ENCODE results near the gene IFT57.
"Not testable (repeated sequence)": the region's sequence is repeated elsewhere in the genome, so short reads cannot be mapped to it uniquely, and the experiment has no call there.

IFT57 gene

GRCh38 chr3:108221911-108222852, at the start of gene IFT57:
TSS of gene IFT57 (minus strand) at chr3:108222424. CDS start at chr3:108222322, 102 bp downstream.
- peak; percentile 91 to 98 for DNase-seq

DNA sequence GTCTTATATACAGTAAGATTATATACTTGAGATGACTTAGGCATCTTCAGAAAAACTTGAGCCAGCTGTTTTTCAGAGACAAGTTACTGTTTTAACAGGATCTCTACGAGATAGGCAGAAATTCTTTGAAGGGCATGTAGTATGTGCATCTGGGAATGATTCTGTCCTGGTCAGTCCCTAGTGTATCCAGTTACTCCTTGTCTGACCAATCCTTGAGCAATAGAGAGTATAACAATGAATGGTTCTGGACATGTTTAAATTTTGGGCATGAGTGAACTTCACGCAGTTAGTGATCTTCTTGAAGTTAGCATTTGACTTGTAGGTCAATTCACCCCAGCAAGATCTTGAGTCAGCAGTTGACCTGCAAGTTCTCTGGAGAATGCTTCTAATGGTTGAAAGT, 49.4 kb upstream of the IFT57 start:
- DNase-seq, result no peak

- DNase-seq, result not testable (repeated sequence)
These were observed 46.0 kb upstream of the IFT57 start for GRCh38 chr3:108268235-108268634.

DNA sequence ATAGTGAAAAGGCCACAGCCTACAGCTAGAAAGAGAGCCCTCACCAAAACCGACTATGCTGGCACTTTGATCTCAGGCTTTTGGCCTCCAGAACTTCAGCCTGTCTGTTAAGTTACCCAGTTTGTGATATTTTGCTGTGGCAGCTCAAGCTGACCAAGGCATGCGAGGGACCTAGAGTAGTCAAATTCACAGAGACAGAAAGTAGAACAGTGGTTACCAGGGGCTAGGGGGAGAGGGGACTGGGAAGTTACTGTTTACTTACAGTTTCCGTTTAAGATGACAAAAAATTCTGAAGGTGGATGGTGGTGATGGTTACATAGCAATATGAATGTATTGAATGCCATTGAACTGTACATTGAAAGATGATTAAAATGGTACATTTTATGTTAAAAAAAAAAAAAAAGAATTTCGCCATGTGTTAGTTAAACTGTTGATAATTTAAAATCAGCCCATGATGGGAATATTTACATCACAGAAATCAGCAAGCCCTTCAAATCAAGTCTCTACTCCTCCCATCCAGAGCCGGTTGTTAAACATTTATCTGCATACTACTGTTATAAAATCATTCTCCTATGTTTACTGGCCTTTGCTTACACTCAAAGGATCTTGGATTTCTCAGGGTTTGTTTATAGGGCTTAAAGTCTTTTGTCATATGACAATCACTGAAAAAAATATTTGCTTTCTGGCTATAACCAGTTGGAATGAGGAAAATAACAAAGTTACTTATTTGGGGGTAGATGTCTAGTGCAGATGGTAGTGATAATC, 42.5 kb upstream of the IFT57 start:
- DNase-seq, result not testable (repeated sequence)

- DNase-seq, result no peak
These were observed 32.9 kb upstream of the IFT57 start for GRCh38 chr3:108255131-108255530.

GRCh38 chr3:108251844-108252243, 29.6 kb upstream of the IFT57 start:
- no peak for DNase-seq

- no peak for DNase-seq
These were observed 29.0 kb upstream of the IFT57 start for GRCh38 chr3:108251265-108251664.

- DNase-seq, result no peak
These were observed 28.4 kb upstream of the IFT57 start for GRCh38 chr3:108250626-108251025.

DNA sequence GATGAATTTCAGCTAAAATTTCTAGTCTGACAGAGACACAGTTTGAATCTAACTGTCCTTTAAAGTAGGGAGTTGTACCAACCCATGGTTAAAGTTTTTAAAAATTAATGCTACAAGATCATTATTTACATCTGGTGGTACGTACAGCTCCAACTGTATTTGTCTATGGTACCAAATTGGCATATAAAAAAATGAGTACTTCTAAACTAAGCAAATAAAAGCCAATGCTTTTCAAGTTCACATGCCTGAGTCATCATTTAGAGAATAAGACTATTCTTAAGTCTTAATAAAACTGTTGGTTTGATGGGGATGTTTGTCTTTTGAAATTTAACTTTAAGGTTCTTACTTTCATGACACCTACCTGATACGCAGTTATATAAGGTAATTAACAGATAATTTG, 21.0 kb upstream of the IFT57 start:
- DNase-seq, result no peak

DNA sequence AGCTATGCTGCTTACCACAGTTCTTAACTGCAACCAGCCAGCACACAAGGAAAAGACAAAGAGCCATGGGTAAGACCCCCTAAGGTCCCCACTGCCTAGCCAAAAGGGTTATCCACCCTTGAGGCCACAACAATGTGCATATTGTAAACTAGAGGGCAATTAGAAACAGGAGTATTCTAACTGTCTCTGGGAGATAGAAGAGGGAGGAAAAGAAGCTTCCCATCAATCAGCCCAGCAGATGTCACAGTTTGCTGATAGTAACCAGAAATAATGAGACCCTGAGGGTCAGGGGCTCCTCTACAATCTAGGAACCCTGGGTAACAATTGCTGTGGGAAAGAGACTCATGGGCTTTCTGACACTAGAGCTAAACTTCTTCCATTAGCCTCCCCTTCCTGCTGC, 20.6 kb upstream of the IFT57 start:
- no peak for DNase-seq

DNA sequence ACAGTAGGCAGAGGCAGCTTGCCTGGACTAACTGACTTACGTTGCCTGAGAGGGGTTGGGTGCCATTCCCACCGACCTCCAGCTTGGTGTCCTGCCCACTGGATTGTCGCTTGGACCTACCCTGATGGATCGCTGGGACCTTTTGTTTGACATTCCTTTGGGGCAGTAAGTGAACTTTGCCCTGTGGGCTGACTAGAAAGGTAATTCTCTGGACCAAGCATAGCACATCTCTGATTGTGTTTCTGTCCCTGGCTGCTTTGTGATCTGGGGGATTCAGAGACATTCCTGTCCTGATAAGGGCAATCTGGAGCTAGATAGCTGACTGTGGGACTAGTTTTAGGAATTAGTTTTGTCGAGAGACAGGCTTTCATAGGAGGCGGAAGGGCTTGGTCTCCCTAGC, 19.5 kb upstream of the IFT57 start:
- no peak for DNase-seq

DNA sequence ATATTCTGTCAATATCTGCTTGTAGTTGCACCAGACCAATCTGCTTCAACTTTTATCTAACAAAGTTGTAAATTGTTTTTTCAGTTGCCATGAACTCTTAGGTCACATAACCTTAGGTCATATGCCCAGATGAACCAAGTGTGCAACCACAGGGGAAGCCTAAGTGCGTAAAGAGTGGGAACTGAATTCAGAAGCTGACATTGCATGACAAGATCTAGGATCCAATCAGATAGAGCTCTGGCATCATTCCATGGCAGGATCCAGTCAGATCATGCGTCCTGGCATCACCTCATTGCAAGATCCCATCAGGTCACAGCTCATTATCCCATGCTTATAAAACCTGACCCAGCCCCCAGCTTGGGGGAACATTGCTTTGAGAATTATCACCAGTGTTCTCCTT, 18.9 kb upstream of the IFT57 start:
- no peak for DNase-seq

DNA sequence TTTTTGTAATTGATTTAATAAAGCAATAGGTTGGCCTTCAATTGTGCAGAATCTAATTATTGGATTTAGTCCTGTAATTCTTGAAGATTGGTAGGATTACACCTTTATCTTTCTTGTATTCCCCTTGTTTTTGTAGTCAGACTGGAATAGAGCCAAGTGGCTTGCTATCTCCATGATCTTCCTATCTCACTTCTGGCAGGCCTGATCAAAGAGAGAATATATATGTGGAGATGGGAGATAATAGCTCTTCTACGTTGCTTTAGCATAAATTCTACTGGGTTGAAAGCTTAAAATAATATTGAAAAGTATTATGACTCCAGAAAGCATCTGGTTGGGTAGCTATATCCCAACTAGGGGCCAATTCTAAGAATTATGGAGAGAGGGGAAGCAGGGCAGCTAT, 16.9 kb upstream of the IFT57 start:
- DNase-seq, result no peak

DNA sequence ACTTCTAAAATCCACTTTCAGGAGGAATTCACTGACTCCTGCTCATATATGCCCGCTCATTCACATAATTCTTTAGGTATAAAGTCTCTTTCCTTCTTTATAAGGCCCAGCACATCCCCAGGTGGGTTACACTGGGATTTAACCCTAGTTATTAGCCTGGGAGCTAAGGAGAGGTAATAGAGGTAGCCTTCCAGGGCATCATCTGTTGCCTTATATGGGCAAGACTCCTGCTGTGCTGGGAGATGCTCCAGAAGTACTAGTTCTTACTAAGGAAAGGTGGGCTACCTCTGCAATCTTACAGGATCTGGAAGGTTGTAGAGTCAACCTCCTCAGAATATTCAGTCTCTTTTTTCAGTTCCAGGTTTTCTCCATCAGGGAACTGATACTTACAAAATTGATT, 13.1 kb upstream of the IFT57 start:
- DNase-seq, result no peak

DNA sequence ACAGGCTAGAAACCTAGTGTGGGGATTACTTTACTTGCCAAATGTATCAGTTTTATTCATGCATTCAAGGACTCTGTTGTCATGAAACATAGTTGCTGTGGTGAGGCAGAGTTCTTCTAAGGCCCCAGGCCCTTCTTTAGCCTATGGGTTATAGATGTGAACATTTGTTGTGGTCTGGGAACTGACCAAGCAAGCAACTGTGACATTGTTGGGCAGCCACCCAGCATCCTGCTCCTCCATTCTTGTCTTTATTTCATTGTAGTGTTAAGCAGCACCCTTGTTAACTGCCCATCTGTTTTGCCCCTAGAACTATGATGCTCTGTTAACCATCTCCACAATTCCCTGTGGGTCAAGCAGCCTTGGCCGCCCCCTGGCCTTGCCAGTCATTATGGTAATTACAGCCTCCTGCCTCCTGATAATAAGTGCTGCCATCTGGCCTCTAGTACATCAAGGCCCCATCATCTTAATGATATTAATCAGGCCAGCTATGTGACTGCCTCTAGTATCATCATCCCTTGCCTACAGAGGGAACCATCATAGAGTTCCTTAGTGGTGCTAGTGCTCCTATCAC, 12.2 kb upstream of the IFT57 start:
- DNase-seq, result no peak

- DNase-seq, result no peak
These were observed 6.1 kb upstream of the IFT57 start for GRCh38 chr3:108228286-108228685.

DNA sequence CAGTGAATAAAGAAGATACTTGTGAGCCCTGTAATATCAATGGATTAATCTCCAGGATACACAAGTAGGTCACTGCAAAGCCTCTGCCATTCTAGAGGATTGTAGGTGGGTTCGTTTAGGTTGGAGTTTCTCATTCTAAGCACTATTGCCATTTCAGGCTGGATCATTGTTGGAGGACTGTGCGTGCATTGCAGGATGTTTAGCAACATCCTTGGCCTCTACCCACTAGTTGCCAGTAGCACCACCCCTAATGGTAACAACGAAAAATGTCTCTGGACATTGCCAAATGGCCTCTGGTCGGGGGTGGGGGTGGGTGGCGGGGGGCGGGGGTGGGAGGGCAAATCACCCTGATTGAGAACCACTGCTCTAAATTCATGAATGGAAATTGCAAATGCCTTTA, 4.9 kb upstream of the IFT57 start:
- DNase-seq, result no peak

DNA sequence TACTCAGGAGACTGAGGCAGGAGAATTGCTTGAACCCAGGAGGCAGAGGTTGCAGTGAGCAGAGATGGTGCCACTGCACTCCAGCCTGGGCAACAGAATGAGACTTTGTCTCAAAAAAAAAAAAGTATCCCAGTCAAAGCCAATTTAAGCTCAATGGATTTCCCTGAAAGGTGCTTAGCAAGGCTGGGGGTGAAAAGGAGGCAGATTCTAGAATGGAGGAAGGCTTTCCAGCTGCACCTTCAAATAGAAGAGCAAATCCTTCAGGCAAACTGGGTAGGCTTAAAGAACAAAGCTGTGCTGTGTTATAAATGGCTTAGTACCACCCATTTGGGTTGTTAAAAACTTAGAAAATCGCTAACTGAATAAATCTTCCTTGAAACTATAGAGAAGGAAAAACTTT, 3.0 kb upstream of the IFT57 start:
- DNase-seq, result no peak

DNA sequence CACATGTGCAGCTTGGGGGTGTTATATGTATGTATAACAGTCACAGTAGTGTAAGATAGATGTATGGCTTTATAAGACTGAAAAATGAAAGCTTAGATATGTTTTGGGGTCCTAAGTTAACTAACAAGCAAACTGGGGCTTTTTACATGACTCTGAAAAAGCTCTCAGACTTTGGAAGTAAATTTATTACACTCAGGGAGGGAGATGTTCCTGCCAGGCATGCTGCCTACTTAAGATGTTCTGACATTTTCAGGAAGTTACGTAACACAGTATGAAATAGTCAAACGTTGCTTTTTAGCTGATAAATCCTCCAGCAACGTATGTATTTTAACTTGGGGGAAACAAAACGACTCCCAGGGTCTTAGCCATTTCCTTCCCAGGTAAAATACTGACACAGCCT, 1.7 kb upstream of the IFT57 start:
- no peak for DNase-seq

- no peak for DNase-seq
These were observed 785 bp upstream of the IFT57 start for GRCh38 chr3:108222853-108223565.

- no peak for DNase-seq
These were observed 831 bp downstream of the IFT57 start for GRCh38 chr3:108221393-108221792.

DNA sequence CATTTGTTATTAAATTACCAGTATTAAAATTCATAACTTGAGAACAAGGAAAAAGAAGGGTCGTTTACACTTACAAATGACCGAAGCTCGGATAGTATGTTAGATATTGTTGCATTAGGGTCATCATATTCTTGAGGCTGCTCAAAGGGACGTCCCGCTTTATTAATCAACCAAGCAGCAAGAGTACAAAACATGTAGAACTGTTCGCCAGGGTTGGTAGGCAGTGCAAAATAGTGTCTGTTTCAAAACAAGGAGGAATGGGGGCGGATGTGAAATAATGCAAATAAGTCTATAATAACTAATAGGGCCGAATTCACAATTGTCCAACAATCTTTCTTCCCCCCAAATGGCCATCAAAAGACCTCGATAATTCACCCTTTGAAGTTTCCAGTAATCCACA, 2.9 kb downstream of the IFT57 start:
- DNase-seq, result no peak

GRCh38 chr3:108218811-108219210, 3.4 kb downstream of the IFT57 start:
- DNase-seq, result no peak

Measured in SW 1271 (cell line).